Transverse colon (tissue), 4 donors: ENCODE results near the gene VPS11.

Experiments used
- POLR2A ChIP-seq: fragments of 450-650 bp; IDR thresholded peaks from one replicate; pipeline ENCODE4 v1.6.1; 2016; ENCODE audit warnings: antibody characterized with exemption, mild to moderate bottlenecking, moderate library complexity
- POLR2AphosphoS5 ChIP-seq, 3 donors: sonication (generic); formaldehyde crosslinking; IDR thresholded peaks; one replicate each; pipeline ENCODE4 v1.6.1; 2016; ENCODE audit warnings: antibody characterized with exemption in 3 of 3
- TF ChIP-seq, protein P1 (sequence below), 5 experiments: fragments of 200-600 bp in 3 of 5; fragments of 450-650 bp in 2 of 5; sonication (generic) in 3 of 5; IDR thresholded peaks; 1 replicate in 2 of 5; 2 replicates in 3 of 5; pipeline ENCODE4 v1.5.1; 2016 to 2017; ENCODE audit warnings: antibody characterized with exemption in 5 of 5, inconsistent platforms in 3 of 5, mild to moderate bottlenecking in 2 of 5, moderate library complexity in 1 of 5

DNA sequence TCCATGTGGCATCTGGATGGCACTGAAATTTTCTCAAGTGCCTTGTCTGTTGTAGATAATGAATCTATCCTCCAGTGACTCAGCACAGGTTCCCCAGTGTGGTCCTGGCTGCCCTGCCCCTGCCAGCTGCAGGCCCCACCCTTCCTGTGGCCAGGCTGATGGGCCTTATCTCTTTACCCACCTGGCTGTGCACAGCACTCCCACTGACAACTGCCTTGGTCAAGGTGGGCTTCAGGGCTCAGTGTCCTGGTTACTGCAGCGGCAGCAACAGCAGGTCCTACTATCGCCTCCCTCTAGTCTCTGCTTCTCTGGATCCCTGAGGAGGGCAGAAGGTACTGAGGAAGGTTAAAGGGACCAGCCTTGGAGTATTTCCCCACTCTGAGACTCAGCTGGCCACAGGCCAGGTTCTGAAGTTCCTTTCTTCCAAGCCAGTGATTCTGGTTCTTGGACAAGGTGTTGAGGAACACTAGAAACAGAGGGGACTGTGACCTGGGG is 20.2 kb downstream of the VPS11 start:
- TF ChIP-seq, protein P1, sequence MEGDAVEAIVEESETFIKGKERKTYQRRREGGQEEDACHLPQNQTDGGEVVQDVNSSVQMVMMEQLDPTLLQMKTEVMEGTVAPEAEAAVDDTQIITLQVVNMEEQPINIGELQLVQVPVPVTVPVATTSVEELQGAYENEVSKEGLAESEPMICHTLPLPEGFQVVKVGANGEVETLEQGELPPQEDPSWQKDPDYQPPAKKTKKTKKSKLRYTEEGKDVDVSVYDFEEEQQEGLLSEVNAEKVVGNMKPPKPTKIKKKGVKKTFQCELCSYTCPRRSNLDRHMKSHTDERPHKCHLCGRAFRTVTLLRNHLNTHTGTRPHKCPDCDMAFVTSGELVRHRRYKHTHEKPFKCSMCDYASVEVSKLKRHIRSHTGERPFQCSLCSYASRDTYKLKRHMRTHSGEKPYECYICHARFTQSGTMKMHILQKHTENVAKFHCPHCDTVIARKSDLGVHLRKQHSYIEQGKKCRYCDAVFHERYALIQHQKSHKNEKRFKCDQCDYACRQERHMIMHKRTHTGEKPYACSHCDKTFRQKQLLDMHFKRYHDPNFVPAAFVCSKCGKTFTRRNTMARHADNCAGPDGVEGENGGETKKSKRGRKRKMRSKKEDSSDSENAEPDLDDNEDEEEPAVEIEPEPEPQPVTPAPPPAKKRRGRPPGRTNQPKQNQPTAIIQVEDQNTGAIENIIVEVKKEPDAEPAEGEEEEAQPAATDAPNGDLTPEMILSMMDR (IDR thresholded peaks at IDR 0.05), result no peak
- TF ChIP-seq POLR2A (no peak), POLR2AphosphoS5 (IDR thresholded peaks at IDR 0.05) (no peak)
